ENCODE data around the gene RASGRF2.

GRCh38 chr5:81177061-81177460, 216.9 kb downstream of the RASGRF2 start:
- TF ChIP-seq PKNOX1 (IDR thresholded peaks at IDR 0.05): no peak
- no peak for TF ChIP-seq SP1 (IDR thresholded peaks at IDR 0.05)
- no peak for TF ChIP-seq FOXK2 (IDR thresholded peaks at IDR 0.05)
- no peak for TF ChIP-seq FOXM1 (IDR thresholded peaks at IDR 0.05; ENCODE audit: borderline replicate concordance)
- TF ChIP-seq SUZ12 (IDR thresholded peaks at IDR 0.05): no peak
- no peak for TF ChIP-seq ELF4 (IDR thresholded peaks at IDR 0.05)

Measured in HEK293T (cell line).